GM21723 (cell line): ENCODE data around the gene FAM227B.
"Not testable (repeated sequence)": the region's sequence is repeated elsewhere in the genome, so short reads cannot be mapped to it uniquely, and the experiment has no call there.

Source experiments
- ATAC-seq: cut with Tn5 transposase; IDR thresholded peaks from one replicate; pipeline ENCODE4 v1.9.1; 2021; ENCODE audit warnings: mild to moderate bottlenecking, moderate library complexity; ENCODE audit not compliant: unreplicated experiment

Gene FAM227B

GRCh38 chr15:49383266-49383665, 237.4 kb downstream of the FAM227B start:
- ATAC-seq: no peak

DNA sequence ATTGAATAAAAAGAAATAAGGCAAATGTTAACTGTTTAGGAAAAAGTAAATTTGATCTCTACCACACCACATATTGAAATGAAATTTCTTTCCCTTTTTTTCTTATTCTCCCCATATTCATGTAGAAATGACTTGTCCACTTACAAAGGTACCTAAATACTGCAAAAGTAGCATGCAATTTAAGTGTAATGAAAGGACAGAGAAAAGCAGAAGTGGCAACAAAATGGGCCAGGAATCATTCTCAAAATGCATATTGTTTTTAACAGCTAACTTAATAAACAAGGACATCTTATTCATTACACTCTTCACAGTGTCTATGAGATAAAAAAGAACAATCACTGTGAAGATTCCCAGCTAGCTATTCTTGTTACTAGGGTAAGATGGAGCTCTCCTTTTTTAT, 238.2 kb downstream of the FAM227B start:
- ATAC-seq: no peak

- ATAC-seq: no peak
These were observed 239.7 kb downstream of the FAM227B start for GRCh38 chr15:49380912-49381311.

- ATAC-seq: no peak
These were observed 240.6 kb downstream of the FAM227B start for GRCh38 chr15:49379996-49380395.

DNA sequence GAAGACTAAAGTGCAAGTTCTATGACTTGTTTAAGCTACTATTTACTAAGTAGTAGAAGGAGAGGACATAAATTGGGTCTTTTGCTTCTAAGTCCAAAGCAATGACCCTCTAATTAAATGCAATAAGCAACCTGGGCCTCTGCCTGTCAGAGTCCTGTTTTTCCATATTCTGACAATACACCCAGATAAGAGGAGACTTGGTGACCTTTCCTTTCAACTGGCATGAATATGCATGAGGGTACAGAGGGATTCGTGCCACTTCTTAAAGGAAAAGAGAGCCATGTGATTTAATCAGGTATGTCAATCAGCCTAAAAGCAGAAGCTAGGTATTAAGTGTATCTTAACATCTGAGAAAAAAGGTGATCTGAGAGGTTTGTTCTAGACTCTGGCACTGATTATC, 248.3 kb downstream of the FAM227B start:
- no peak for ATAC-seq

DNA sequence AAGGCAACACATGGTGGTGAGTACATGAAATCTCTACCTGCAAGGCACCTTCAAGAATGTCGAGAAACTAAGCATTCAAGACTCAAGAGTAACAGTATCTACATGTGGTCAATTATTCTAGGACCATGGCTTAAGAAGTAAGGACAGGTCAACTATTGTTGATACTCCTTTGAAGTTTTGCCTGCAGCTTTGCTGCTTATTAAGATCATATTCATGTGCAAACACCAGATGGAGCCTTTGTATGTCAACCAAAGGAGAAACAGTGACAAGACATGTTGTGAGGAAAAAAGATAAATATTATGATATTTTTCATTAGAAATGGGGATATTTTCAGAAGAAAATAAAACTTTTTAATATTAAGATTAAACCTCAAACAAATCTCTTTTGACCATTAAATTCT, 249.8 kb downstream of the FAM227B start:
- no peak for ATAC-seq

GRCh38 chr15:49366496-49366895, 254.1 kb downstream of the FAM227B start:
- ATAC-seq: no peak

DNA sequence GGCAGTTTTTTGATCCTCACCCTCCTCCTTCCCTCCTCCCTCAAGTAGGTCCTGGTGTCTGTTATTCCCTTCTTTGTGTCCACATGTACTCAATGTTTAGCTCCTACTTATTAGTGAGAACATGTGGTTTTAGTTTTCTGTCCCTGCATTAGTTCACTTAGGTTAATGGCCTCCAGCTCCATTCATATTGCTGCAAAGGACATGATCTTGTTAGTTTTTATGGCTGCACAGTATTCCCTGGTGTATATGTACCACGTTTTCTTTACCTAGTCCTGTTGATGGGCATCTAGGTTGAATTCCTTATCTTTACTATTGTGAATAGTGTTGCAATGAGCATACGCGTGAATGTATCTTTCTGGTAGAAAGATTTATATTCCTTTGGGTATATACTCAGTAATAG, 259.2 kb downstream of the FAM227B start:
- no peak for ATAC-seq

DNA sequence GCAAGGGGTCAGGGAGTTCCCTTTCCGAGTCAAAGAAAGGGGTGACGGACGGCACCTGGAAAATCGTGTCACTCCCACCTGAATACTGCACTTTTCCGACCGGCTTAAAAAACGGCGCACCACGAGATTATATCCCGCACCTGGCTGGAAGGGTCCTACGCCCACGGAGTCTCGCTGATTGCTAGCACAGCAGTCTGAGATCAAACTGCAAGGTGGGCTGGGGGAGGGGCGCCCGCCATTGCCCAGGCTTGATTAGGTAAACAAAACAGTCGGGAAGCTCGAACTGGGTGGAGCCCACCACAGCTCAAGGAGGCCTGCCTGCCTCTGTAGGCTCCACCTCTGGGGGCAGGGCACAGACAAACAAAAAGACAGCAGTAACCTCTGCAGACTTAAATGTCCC, 266.2 kb downstream of the FAM227B start:
- not testable (repeated sequence) for ATAC-seq

- ATAC-seq: no peak
These were observed 277.1 kb downstream of the FAM227B start for GRCh38 chr15:49343546-49343945.

DNA sequence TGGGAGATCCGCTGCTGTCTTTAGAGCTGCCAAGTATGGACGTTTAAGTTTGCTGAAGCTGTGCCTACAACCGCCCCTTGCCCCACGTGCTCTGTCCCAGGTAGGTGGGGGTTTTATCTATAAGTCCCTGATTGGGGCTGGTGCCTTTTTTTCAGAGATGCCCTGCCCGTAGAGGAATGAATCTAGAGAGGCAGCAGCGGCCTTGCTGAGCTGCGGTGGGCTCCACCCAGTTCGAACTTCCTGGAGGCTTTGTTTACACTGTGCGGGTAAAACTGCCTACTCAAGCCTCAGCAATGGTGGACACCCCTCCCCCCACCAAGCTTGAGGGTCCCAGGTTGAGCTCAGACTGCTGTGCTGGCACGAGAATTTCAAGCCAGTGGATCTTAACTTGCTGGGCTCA, 281.0 kb downstream of the FAM227B start:
- no peak for ATAC-seq

DNA sequence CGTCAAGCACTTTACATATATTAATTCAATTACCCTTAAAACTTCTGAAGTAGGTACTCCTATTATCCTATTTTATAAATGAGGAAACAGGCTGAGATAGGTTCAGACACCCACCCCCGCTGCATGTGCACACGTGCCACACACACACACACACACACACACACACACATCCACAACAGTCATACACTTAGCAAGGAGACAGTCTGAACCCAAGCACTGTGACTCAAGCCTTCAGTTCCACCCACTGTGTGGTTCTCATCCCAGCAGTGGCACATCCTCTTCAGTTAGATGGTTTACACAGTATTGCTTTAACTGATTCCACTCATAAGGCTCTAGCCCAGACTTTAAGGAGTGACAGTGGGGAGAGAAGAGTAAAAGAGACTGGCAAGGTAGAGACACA, 288.7 kb downstream of the FAM227B start:
- ATAC-seq: no peak

- no peak for ATAC-seq
These were observed 289.2 kb downstream of the FAM227B start for GRCh38 chr15:49331442-49331841.

GRCh38 chr15:49330166-49330565, 290.5 kb downstream of the FAM227B start:
- no peak for ATAC-seq

GRCh38 chr15:49328941-49329340, 291.7 kb downstream of the FAM227B start:
- no peak for ATAC-seq

- no peak for ATAC-seq
These were observed 292.7 kb downstream of the FAM227B start for GRCh38 chr15:49327927-49328326.

- no peak for ATAC-seq
These were observed 297.4 kb downstream of the FAM227B start for GRCh38 chr15:49323207-49323606.

DNA sequence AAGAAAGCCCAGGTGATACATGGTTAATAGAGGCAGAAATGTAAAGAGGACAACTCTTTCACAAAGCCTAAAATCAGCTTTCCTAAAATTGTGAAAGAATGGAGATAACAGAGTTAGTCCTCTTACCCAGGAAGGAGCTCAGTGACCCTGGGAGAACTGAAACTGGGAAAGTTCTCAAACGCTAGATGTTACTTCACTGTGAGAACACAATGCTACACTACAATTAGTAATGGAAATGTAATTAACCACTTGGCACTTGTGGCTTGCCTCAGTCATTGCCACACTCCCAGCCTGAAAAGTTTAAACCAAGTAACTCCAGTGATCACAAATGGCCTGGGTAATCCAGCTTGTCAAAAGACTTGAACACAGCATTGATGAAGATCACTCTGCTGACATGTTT, 300.3 kb downstream of the FAM227B start:
- no peak for ATAC-seq

GRCh38 chr15:49315391-49315823, 305.2 kb downstream of the FAM227B start:
- ATAC-seq: no peak

GRCh38 chr15:49314716-49315115, 305.9 kb downstream of the FAM227B start:
- ATAC-seq: no peak

GRCh38 chr15:49313650-49314049, 307.0 kb downstream of the FAM227B start:
- no peak for ATAC-seq

GRCh38 chr15:49309889-49310288, 310.7 kb downstream of the FAM227B start:
- ATAC-seq: no peak

DNA sequence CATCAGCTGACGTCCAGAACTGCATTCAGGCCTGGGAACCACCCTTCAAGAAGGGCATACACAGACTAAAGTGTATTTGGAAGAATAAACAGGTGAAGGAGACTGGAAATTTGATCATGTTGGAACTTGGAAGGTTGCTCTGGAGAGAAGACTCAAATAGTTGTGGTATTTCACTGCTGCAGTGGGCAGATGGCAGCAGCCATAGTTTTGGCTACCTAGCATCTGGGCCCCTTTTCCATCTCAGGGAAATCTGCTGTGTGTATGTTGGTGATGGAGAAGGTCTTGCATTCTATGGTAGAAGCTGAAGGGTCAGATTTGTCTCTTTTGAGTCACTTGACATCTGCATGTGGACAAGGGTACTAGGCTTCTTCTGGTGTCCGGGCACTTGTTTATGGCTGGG, 311.9 kb downstream of the FAM227B start:
- ATAC-seq: no peak

- no peak for ATAC-seq
These were observed 314.1 kb downstream of the FAM227B start for GRCh38 chr15:49306551-49306950.
